GM18909 (cell line): ENCODE measurements around the gene CCDC91.
A peak's percentile ranks its signal among the peaks of the same experiment; 100 is the strongest.
"Not testable (repeated sequence)": the region's sequence is repeated elsewhere in the genome, so short reads cannot be mapped to it uniquely, and the experiment has no call there.

Experiments used
- ATAC-seq: cut with Tn5 transposase; IDR thresholded peaks from one replicate; pipeline ENCODE4 v1.9.1; 2021; ENCODE audit warnings: mild to moderate bottlenecking; ENCODE audit not compliant: unreplicated experiment, poor library complexity

Gene CCDC91

GRCh38 chr12:28427046-28427445, 236.8 kb downstream of the CCDC91 start:
- ATAC-seq: no peak

GRCh38 chr12:28440081-28440608, 249.9 kb downstream of the CCDC91 start:
- ATAC-seq: no peak

DNA sequence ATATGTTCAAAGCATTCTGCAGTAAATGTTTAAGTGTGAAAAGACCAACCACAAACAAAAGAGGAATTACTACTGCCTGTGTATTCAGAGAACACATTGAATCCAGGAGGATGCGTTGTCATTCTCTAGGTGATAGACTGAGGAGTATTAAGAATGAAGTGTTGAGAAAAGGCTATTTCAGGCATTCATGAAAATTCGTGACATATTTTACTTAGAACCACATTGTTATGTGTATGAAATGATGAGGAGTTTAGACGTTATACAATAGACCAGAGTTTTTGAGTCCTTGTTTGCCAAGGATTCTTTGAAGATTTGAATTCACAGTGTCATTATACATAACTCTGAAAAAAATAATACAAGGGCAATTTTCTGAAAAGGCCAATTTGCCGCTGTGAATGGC, 251.8 kb downstream of the CCDC91 start:
- ATAC-seq: no peak

DNA sequence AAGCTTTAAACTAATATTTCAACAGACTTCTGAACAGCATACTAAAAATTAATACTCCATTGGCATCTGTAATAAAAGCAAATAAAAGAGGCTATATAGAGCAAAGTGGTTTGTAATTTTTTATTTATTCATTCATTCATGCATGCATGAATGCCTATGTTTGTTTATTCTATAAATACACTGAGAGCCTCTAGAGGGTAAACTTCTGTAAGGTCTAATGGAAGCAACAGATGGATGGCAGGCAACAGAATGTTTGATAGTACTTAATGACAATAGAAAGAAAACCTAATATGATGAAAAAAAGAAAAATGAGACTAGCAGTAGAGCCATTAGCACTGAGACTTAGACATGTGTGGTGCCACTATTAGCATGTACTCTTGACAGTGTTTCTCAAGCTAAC, 253.1 kb downstream of the CCDC91 start:
- ATAC-seq: no peak

DNA sequence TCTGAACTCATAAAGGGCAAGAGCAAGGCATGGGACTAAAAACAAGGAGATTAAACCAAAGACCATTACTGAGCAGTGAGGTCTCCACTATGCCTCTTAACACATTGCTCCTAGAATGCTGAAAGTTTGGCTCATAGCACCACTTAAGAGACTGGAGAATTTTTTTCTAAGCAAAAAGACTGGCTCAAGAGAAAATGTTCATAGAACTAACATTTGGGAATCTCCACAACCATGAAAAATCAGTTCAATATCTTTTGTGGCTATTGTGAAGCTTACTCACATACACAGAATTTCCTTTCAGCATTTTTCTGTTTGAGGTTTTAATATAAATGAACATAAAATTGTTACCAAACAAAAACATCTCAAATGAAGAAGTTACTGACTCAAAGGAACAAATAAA, 255.8 kb downstream of the CCDC91 start:
- ATAC-seq: no peak

DNA sequence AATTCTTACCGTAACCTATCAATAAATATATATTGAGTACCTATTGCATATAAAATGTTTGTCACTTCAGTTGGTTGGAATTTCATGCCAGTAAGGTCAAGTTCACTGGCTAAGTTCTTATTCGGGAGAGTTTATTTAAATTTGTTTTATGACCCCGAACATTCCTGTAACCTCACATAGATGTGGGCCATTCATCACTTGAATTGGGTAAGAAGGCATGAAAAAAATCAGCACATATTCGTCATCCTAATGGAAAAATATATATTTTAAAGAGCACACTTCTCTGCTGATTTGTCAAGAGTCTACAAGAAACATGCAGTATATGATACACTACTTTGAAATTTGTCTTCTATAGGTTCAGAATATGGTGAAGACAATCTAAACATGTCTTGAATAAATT, 263.4 kb downstream of the CCDC91 start:
- ATAC-seq: no peak

DNA sequence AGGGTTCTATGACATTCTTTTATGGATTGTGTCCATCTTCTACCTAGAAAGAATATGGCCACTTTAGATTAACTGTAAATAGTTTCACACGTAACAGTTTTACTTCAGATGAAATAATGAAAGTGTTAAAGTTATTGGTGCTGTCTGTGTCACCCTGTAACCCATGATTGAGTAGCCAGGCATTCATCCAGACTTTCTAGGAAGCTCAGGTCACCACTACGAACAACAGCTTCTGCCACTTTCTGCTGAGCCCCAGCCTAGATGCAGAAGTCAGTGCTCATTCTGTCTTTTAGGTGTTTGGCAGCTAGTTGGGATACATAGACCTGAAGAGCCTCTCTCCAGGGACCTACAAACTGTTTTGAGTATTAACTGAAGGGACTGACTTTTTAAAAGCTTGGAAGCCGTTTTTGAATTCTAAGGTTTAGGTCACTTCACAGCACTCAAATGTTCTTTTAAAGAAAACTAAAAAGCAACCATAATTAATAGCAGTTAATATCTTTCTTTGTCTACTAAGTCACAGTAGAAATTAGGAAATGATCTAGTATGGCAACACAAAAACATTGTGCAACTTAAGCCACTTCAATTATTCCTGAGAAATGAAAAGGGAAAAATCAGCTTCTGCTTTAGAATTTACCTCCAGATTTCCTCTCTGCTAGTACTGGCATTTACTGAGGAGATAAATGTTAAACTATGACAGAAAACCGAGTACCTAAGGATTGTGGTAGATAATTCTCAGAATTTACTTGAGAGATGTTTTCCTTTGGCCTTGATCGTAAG, 266.9 kb downstream of the CCDC91 start:
- ATAC-seq: no peak

DNA sequence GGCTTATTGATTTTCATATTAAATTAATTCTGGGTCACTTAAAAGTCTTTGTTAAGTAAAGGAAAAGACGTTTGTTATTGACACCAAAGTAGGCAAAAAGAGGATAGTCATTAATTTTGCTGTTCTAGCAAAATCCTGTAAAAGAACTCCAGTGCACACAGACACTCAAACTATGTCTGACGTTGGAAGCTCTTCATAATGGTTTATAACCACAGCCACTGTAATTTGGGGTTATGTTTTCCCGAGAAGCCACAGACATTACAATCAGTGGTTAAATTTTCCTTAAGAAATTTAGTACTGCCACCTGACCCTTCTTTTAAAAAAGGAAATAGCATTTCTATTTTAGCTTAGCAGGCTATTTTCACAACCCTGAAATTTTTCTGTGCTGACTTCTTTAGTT, 267.5 kb downstream of the CCDC91 start:
- ATAC-seq: no peak

DNA sequence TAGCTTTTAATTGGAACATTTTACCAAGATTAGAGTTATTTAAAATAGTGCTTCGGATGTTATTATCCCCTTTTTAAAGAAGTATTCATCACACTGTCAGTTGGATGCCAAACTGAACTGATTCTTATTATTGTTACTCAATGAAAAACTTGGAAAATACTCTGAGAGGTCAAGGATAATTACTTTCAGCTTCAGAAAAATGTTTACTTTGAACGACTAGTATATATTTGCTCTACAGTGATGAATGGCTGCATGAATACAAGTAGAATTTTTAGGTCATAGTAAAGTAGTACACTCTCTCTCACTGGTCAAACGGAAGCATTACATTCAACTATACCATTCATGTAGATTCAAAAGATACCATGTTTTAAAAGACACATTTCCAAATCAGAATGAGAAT, 269.2 kb downstream of the CCDC91 start:
- ATAC-seq: no peak

DNA sequence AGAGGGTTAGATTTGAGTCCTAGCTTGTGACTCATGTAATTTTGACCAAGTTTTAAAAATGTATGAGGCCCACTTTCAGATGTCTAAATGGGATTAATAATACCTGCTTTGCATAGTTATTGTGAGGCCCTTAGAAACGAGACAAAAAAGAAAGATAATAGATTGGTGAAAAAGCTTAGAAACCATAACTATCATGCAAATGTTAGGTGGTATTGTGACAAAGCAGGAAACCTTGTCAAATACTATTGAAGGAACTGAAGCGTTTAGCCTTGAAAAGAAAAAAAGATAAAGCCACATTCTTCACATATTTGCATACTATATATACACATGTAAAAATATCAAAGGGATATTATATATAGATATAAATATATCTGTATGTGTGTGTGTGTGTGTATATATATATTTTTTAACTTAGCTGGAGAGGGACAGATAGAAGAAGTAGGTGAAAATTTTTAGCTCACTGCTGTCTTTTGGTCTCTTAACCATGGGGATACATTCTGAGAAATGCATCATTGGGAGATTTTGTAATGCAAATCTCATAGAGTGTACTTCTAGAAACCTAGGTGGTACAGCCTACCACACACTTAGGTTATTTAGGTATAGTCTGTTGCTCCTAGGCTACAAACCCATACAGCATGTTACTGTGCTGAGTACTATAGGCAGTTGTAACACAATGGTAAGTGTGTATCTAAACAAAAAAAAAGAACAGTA, 270.3 kb downstream of the CCDC91 start:
- peak; percentile 62 for ATAC-seq

DNA sequence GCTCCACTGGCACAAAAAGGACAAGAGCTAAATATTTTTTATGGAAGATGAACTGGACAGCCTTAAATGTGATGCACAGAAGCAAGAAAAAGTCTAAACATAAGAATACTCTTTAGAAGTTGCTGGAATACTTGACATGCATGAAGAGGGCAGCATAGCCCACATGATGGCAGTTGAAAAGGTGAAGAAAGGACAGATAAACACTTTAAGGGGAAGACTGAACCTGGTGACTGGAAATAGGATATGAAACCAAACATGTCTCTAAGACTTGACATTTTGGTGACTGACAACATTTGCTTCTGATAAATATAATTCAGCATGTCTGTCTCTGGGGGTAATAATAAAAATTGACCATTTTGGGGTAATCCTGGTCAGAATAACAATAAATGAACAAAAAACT, 273.1 kb downstream of the CCDC91 start:
- no peak for ATAC-seq

DNA sequence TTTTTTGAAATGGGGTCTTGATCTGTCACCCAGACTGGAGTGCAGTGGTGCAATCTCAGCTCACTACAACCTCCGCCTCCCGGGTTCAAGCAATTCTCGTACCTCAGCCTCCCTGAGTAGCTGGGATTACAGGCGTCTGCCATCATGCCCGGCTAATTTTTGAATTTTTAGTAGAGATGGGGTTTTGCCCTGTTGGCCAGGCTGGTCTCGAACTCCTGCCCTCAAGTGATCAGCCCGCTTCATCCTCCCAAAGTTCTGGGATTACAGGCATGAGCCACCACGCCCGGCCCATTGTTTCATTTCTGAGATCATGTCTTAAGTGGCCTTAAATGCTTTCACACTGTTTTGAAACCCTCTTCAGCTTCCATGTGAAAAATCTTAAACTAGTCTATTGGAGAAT, 281.5 kb downstream of the CCDC91 start:
- ATAC-seq: not testable (repeated sequence)

GRCh38 chr12:28476206-28476605, 285.9 kb downstream of the CCDC91 start:
- ATAC-seq: not testable (repeated sequence)

- ATAC-seq: not testable (repeated sequence)
These were observed 288.8 kb downstream of the CCDC91 start for GRCh38 chr12:28479097-28479496.

DNA sequence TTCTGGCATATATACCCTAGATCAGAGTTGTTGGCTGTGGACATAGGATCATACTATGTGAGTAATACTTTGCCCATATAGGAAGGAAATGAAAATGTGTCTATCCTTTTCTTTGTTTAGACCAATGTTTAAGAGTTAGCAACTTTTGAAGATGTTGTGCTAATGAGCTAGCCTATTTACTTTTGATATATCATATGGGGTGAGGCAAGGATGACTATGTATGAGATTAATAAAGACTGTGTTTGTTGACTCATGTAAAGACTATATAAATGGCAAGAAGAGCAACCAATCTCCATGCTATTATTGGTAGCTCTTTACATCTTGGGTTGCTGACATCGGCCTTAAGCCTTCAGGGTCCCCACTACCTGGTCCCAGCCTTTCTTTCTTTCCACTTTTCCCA, 289.4 kb downstream of the CCDC91 start:
- ATAC-seq: no peak

DNA sequence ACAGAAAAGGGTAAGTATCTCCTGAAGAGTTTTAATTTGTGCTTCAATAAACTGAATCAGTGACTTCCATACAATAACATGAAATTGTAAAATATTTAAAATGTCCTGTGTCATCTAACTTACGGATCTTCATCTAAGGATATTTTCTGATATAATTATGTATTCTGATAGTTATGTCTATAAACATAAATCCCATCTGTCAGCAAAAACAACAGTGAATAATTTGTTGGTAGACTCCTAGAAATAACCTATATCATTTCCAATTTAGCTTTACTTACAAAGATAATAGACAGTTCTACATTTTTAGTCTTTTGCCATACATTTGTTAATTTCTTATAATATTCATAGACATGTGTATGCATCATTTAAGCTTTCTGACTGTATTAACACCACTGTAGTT, 293.9 kb downstream of the CCDC91 start:
- ATAC-seq: no peak

DNA sequence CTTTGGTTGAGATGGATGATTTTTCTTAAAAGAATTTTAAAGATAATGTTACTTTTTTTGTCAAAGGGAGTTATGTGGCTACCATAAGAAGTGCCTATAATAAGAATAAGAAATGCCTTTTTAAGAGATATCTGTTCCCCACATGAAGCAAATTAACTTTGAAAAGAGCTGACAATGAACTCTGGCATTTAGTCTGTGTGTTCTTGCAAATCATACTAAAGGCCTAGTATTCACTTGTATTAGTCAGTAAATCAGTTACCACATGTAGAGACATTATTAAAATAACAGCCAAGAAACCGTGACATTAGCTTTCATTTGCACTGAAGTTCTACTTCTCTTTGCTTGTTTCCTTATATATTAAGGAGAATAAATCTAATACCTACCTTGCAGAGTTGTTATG, 296.3 kb downstream of the CCDC91 start:
- ATAC-seq: no peak

GRCh38 chr12:28489246-28489645, 299.0 kb downstream of the CCDC91 start:
- ATAC-seq: no peak

DNA sequence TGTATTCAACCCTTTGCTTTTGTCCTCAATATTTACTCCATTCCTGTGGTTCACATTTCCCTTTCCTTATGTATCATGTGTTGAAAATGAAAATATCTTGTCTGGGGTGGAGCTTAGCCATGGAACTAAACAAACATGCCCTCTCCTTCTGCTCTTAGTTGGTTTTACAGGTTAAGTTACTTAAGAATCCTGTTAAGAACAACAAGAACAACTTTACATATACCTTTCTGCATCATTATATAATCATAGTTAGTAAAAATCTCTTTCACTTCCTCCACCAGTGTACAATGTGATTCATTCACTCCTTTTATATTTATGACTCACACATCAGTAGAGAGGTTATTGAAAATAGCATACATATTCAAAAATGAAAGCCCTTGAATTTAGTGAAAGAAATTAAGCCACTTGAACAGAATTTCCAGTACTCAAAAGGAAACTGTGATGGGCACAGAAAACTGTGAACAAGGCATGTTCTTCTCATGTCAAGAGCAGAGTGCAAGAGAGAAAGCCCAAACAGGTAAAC, 307.7 kb downstream of the CCDC91 start:
- ATAC-seq: peak; percentile 91

DNA sequence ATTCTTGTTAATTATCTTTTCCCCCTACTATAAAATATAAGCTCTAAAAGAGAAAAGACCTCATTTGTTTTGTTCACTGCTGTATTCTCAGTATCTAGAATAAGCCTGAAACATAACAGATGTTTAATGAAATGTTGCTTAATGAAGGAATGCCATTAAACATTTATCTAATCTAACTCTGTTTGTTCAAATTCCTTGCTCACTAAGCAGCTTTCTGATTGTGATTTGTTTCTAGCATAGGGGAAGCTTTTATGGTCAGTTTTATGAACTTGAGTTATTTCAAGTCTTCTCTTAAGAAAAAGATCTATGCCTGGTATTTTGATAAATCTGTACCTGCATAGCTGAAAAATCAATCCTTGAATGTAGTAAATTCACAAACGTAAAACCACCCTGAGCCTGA, 308.6 kb downstream of the CCDC91 start:
- ATAC-seq: no peak

- ATAC-seq: no peak
These were observed 310.2 kb downstream of the CCDC91 start for GRCh38 chr12:28500373-28501024.
